ENCODE data around the gene ANKRD55.
"Not testable (repeated sequence)": the region's sequence is repeated elsewhere in the genome, so short reads cannot be mapped to it uniquely, and the experiment has no call there.

ANKRD55 gene

DNA sequence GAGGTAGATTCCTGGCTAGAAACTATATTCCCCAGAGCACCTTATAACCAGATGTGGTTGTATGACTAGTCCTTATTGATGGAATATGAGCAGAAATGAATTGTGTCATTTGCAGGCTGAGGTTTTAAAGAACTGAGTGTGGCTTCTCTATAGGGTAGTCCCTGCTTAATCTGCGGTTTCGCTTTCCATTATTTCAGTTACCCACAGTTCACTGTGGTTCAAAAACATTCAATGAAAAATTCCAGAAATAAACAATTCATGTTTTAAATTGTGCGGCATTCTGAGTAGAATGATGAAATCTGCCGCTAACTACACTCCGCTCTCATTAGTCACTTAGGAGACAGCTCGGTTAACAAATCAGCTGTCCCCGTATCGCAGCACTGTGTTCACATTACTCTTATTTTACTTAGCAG is 65.1 kb downstream of the ANKRD55 start:
- DNase-seq (ENCODE audit: low read depth, low spot score): no peak

DNA sequence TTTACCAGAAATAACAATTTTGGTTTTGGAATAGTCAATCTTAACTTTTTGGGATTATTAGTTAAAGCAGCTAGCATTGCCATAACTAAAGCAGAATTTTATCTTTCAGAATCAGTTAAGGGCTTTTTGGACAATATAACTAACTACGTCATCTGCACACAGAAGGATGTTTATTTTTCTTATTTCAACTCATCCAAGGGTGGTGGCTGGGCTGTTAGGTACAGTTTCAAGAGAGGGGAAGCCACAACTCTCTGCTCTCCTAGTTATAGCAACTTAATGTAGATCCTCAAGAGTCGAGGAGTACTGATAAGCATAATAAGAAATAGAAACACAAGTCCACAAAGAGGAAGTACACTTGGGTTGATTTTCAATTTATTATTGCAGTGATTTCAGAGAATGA is 65.6 kb downstream of the ANKRD55 start:
- no peak for DNase-seq (ENCODE audit: low read depth, low spot score)

DNA sequence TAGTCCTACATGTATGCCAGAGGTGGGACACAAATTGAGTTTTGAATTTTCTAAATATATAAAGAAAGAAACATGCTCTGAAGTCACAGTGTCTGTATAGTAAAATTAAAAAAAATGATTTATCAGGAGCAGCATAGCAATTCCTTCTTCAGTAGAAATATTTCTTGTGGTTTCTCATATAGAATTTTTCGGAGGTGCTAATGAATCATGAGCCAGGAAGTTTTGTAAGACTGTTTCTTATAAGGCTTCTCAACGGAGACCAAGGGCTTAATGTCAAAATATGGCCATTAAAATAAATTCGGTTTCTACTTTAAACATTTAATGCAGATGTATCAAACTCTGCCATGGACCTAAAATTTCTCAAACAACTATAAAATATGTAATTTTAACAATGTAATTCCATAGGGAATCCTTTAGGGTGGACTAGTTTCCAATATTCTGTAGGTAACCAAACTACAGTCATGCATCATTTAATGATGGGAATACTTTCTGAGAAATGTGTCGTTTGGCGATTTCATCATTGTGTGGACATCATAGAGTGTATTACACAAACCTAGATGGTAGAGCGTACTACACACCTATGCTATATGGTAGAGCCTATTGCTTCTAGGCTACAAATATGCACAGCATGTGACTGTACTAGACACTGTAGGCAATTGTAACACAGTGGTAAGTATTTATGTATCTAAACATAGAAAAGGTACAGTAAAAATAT is 66.3 kb downstream of the ANKRD55 start:
- no peak for DNase-seq (ENCODE audit: low read depth, low spot score)

DNA sequence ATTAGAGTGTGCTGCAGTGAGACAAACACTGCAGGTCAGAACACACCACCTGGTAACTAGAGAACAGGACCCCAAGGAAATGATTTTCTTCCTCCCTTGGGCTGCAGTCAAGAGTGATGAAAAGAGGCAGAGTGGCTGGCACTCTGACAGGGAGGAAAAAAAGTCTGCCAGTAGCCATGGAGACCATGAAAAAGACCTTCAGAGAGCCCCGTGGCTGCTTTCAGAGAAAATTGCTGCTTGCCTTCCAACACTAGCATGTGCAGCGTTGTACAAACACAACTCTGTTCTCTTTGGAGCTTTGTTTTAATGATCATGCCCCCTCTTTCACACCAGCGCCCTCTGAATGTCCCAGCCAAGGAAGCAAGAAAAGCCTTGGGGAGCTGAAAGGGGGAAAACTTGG is 68.8 kb downstream of the ANKRD55 start:
- DNase-seq (ENCODE audit: low read depth, low spot score): no peak

DNA sequence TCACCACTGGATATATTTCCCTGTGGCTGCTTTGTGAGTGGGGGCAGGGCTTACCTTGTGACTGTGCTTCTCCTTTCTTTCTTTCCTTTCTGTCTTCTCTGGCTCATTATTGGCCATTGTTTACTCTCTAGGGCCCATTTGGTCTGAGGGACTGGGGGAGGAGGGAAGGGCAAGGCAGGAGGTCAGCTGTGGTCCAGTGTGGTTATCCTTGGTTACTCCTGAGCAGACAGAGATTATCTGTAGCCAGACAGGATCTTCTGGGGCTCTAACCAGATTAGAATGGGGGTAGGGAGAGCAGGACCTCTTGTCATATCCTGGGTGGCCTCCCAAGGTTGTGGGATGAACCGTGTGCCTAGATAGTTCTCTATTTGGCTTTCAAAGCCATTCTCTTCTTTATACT is 71.2 kb downstream of the ANKRD55 start:
- no peak for DNase-seq (ENCODE audit: low read depth, low spot score)

DNA sequence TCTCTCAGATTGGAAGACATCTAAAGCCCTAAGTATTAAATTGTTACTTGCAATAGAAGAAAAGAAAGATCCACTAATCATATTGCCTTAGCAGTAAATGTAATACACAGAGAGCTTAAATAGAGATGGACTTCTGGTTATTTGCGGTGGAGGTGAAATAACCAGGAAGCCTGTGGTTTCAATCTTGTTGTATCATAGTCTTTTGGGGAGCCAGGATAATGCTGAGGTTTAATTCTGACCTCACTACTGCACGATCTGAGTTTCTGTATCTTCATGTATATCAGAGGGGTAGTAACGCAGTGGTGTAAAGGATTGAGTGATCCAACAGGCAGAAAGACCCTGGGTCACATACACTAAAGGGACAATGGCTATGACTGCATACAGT is 71.7 kb downstream of the ANKRD55 start:
- no peak for DNase-seq (ENCODE audit: low read depth, low spot score)

DNA sequence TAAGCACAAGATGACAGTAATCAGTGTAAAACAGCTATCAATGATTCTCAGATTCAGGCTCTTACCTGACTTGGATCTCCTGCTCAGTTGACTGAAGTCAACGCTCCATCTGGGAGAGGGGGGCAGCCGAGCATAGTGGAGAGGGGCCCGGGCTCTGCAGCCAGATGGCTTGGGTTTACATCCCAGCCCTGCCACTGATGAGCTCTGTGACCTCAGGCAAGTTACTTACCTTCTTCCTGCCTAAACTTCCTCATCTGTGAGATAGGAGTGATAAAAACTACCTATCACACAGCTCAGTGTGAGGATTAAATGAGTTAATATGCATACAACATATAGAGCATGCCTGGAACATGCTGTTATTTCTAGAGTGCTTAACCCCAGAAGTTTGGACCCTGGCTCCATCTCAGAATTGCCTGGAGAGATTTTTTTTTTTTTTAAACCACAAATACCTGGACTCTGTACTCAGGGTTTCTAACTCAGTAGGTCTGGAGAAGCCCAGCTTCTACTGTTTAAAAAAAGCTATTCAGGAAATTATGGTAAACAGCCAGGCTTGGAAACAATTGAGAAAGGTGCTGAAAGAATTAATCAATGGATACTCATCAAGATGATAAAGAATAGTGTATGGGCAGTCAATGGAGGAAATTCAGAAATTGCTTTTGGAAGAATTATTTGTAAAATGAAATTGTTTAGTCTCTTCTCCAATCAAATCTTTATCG is 72.2 kb downstream of the ANKRD55 start:
- no peak for DNase-seq (ENCODE audit: low read depth, low spot score)

DNA sequence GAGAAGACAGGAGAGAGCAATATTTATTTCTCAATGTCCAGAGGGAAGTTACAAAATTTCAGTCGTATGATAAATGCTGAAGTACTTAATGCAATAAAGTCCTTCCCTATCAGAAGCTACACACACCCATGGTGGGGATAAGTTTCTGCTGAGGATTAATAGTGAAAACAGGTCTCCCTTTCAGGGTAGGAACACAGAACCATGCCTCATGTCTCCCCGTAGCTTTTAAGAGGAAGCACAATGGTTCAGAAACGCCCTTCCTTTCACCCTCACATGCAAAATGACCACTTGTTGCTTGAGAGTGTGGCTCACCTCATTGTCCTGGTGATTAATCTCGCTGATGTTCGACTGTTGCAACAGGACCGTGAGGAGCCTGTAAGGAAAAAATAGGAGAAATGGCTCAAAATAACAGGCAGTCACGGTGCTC is 73.6 kb downstream of the ANKRD55 start:
- no peak for DNase-seq (ENCODE audit: low read depth, low spot score)

DNA sequence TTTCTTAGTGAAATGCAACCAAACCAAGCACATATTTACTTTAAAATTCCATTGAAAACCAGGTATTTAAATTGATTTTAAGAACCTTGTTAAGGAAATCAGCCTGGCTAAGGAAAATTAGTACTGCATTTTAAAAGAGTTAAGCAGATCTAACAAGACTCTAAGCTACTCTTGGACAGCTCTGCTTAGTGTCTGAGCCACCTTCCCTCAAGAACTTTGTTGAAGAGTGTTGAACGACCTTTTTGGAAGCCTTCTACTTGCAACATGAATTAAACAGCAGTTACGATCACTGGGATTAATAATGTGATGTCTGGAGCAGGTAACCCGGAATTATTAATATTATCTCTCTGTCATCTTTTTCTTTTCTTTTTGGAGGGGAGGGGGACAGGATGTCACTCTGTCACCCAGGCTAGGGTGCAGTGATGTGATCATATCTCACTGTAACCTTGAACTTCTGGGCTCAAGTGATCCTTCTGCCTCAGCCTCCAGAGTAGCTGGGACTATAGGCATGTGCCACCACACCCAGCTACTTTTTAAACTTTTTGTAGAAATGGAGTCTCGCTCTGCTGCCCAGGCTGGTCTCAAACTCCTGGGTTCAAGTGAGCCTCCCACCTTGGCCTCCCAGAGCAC is 74.7 kb downstream of the ANKRD55 start:
- no peak for DNase-seq (ENCODE audit: low read depth, low spot score)

DNA sequence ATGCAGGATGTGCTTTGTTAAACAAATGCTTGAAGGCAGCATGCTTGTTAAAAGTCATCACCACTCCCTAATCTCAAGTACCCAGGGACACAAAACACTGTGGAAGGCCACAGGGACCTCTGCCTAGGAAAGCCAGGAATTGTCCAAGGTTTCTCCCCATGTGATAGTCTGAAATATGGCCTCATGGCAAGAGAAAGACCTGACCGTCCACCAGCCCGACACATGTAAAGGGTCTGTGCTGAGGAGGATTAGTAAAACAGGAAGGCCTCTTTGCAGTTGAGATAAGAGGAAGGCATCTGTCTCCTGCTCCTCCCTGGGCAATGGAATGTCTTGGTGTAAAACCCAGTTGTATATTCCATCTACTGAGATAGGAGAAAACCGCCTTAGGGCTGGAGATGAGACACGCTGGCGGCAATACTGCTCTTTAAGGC is 75.9 kb downstream of the ANKRD55 start:
- not testable (repeated sequence) for DNase-seq (ENCODE audit: low read depth, low spot score)

DNA sequence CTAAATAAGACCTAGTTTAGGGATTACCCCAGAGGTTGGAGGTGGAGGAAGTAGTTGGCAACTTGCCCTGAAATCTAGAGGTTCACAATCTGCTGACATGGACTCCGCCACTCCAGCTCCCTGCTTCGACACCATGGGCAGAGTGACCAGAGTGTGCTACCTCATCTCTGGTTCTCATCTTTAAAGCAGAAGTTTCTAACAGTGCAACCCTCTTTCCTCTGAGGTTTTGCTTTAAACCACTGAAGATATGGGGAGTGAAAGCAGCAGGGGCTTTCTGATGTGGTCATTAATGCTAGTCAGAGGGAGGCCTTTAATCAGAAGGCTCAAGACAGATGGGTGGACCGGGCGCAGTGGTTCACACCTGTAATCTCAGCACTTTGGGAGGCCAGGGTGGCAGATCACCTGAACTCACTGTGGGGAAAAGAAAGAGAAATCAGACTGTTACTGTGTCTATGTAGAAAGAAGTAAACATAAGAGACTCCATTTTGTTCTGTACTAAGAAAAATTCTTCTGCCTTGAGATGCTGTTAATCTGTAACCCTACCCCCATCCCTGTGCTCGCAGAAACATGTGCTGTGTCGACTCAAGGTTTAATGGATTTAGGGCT is 76.4 kb downstream of the ANKRD55 start:
- not testable (repeated sequence) for DNase-seq (ENCODE audit: low read depth, low spot score)

DNA sequence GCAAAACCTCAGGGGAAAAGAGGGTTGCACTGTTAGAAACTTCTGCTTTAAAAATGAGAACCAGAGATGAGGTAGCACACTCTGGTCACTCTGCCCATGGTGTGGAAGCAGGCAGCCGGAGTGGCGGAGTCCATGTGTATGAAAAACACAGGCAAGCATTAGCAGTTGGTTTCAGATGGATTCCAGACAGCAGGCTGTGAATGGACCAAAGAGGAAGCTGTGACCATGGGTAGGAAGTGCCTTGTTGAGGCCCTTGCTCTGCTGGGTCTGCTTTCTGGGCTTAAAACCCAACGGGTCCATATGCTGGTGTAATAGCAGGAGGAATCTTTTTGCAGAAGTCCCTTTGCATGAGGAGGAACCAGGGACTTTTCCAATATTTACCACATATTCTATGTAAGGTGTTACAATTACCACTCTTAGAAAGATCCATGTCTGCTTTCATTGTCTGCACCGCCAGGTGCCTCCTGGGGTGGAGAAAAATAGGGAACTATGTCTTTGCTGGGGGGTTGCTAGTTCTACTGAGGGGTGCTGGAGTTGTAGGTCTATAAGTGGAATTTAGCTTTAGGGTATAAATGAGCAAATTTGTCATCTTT is 77.0 kb downstream of the ANKRD55 start:
- no peak for DNase-seq (ENCODE audit: low read depth, low spot score)

DNA sequence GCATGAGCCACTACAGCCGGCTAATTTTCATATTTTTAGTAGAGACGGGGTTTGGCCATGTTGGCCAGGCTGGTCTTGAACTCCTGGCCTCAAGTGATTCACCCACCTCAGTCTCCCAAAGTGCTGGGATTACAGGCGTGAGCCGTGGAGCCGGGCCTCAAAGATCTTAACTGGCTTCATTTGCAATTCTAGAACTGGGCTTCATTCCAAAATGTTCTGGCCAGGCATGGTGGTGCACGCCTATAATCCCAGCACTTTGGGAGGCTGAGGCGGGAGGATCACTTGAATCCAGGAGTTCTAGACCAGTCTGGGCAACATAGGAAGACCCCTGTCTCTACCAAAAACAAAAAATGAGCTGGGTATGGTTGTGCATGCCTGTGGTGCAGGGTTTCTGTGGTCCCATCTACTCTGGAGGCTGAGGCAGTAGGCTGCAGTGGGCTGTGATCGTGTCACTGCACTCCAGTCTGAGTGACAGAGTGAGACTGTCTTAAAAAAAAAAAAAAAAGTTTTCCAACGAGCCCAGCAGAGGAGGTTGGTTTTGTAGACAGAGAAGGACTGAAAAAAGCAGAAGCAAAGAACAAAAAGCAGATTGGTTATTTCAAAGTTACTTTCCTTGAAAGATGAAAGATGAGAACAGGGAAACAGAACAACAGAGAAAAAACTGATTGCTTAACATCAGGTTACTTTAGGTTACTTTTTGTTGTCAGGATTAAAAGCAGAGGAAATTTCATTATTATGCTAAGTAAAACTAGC is 78.2 kb downstream of the ANKRD55 start:
- no peak for DNase-seq (ENCODE audit: low read depth, low spot score)

DNA sequence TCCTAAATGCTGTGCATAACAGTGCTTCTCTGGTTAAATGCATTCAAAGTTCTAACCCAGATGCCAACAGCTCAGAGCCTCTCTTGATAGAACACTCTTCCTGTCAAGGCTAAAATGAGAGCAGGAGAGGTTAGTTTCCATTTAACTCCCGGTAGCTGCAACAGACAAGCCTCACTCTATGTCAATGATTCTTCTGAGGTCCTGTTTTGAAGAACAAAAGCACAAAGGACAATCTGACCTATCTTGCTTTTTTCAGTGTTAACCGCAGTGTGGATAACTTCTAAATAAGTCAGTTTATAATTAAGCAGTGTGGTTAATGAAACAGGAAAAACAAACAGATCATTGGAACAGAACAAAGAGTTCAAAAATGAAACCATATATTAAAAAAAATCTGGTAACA is 80.7 kb downstream of the ANKRD55 start:
- DNase-seq (ENCODE audit: low read depth, low spot score): no peak

DNA sequence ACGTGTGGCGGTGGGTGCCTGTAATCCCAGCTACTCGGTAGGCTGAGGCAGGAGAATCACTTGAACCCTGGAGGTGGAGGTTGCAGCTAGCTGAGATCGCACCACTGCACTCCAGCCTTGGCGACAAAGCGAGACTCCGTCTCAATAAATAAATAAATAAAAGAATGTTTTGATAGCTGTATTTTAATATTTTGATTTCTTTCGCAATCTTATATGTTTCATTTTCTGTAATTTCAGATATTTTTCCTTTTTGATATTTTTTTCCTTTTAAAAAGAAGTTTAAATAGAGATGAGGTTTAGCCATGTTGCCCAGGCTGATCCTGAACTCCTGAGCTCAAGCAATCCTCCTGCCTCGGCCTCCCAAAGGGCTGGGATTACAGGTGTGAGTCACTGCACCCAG is 82.4 kb downstream of the ANKRD55 start:
- DNase-seq (ENCODE audit: low read depth, low spot score): not testable (repeated sequence)

DNA sequence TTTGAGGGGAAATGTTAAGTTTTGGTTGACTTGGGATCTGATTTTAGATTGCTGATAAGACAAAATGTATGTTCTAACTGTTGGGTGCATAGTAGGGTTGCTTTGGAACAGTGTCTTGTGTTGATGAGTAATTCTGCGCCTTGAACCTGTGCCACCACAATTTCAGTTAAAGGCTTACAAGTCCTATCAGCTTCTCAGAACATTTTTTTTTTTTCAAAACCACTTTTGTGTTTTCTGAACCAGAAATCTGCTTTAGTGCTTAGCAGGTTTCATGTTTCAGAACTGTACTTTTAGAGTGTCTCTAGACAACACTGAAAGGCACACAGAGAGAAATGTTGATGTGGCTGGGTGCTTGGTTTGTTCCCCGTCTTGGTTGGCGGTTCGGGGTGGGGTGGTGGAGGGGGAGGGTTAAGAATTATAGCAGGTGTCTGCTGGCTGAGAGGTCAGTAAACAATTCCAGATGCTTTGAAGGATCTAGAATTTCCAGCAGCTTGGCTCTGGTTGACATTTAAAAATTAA is 84.6 kb downstream of the ANKRD55 start:
- DNase-seq (ENCODE audit: low read depth, low spot score): no peak

DNA sequence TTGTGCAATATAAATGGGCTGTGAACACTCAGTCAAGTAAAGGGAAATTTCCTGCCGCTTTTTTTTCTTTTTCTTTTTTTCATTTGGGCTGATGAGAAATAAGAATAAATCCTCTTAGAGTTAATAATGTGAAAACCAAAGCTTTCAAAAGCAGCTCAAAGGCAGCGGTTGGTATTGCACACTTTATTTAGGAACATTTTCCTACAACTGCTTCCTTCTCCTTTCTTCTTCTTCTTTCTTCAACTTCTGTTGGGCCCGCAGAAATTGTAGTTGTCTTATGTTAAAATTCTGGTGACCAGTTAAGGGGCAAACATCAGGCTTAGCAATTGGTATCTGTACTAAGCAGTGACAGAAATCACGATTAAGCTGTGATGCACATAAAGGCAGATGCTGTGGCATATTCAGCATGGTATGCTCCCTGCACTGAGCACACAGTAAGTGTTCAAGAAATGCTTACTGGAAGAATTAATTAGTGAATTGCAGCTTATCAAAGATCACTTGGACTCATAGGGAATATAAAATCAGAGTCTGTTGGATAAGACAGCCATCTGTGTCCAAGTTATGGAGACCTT is 85.4 kb downstream of the ANKRD55 start:
- DNase-seq (ENCODE audit: low read depth, low spot score): no peak

DNA sequence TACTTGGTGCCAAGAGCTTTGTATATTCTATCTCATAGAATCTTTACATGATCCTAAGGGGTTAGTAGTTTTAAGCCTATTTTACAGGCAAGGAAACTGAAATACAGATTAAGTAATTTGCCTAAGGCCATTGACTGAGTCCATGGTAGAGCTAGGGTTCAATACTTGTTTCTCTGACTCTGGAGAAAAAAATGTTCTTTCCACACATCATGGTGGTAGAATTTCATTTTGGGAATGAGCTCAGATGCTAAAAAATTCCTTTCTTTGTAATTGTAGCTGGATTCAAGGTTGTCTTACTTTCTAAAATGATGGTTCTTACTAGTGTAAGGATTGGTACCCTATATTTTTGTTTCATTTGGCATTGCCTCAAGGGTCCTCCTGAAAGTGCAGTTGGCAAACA is 86.0 kb downstream of the ANKRD55 start:
- DNase-seq (ENCODE audit: low read depth, low spot score): no peak

DNA sequence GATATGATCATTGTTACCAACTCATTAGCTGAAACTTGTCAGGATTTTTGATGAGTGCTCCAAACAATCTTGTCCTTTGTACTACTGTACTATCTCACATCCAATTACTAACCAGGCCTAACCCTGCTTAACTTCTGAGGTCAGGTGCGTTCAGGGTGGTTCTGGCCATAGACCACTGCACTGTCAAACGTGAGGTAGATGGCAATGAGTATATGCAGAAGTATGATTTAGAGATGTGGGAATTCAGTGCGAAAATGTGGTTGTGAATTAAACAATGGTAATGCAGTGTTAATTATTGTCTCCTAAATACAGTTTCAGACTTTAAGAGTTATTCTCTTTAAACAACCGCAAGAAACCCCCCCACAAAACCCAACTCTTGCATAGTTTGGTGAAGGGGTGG is 86.5 kb downstream of the ANKRD55 start:
- DNase-seq (ENCODE audit: low read depth, low spot score): no peak

DNA sequence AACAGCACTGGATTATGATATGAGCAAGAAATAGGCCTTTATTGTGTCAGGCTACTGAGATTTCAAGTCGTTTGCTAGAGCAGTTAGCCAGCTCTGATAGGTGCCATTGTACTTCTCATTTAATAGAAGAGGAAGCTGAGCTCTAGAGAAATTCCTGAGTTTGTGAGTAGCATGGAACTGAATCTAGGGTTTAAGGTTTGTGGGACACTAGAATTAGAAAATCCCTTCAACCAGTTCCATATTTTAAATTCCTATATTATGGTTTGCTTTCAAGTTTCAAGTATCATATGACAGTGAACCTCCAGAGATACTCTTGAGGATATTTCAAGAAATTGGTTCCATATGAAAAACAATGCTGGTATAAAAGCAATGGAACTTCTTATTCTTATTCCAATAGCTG is 87.6 kb downstream of the ANKRD55 start:
- no peak for DNase-seq (ENCODE audit: low read depth, low spot score)

DNA sequence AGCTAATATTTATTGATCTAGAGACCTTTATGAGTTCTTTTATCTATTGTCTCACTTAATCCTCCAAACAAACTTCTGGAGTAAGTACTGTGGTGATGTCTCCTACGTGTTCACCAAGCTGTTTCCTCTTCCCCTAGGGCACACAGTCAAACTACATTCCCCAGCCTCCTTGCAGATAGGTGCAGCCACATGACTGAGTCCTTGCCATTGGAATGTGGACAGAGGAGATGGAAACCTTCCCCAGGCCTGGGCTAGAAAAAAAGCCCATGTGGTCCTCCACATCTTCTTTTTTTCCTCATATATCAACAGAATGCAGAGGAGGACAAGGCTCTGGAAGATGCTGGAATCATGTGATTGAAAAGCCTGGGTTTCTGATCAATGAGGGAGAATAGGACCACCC is 88.0 kb downstream of the ANKRD55 start:
- DNase-seq (ENCODE audit: low read depth, low spot score): no peak

Measured in smooth muscle cell of the brain vasculature (primary cell).